Measurements from ENCODE around the gene IL17REL.

DNA sequence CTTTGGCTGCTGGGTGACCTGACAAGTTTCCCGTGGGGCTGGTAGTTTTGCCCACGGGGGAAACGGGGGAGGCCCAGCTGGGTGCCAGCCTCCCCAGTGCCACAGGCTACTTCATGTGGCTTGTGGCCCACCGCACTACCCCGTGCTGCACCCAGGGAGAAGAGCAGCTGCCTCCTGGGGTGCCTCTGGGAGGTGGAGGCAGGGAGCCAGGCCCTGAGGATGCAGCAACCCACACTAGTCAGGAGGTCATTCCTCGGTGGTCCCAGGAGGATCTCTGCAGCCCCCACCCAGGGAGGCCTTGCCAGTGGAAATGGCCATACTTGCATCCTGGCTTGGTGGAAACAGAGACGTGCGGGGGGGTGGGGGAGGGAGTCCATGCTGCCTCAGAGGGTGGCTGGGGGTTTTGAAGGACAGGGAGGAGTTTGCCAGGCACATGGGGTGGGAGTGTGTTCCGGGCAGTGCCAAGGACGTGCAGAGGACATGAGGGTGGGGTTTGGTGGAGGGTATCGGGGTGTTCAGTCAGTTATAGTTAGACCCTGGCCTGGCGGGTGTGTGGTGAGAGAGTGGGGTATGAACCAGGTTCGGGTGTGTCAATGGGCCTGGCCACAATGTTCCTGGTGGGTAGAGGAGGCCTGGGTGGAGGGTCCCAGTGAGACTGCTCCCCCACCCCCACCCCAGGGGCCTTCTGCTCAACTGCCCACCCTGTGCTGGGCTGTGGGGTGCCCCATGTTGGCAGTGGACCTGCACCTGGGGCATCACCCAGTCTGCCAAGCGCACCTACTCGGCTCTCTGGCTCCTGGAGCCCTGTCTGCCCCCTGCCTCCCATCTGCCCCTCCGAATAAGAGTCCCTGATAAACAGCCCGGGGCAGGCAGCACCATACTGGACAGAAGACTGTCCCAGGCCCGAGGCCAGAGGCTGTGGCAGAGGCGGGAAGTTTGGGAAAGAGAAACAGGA, 48.2 kb downstream of the IL17REL start:
- TF ChIP-seq, protein P1, sequence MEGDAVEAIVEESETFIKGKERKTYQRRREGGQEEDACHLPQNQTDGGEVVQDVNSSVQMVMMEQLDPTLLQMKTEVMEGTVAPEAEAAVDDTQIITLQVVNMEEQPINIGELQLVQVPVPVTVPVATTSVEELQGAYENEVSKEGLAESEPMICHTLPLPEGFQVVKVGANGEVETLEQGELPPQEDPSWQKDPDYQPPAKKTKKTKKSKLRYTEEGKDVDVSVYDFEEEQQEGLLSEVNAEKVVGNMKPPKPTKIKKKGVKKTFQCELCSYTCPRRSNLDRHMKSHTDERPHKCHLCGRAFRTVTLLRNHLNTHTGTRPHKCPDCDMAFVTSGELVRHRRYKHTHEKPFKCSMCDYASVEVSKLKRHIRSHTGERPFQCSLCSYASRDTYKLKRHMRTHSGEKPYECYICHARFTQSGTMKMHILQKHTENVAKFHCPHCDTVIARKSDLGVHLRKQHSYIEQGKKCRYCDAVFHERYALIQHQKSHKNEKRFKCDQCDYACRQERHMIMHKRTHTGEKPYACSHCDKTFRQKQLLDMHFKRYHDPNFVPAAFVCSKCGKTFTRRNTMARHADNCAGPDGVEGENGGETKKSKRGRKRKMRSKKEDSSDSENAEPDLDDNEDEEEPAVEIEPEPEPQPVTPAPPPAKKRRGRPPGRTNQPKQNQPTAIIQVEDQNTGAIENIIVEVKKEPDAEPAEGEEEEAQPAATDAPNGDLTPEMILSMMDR (IDR thresholded peaks at IDR 0.05) = no peak
- TF ChIP-seq POLR2A (IDR thresholded peaks at IDR 0.05) (no peak), POLR2AphosphoS5 (IDR thresholded peaks at IDR 0.05) (no peak)
